ENCODE data around the gene GNAL.

The GNAL gene

DNA sequence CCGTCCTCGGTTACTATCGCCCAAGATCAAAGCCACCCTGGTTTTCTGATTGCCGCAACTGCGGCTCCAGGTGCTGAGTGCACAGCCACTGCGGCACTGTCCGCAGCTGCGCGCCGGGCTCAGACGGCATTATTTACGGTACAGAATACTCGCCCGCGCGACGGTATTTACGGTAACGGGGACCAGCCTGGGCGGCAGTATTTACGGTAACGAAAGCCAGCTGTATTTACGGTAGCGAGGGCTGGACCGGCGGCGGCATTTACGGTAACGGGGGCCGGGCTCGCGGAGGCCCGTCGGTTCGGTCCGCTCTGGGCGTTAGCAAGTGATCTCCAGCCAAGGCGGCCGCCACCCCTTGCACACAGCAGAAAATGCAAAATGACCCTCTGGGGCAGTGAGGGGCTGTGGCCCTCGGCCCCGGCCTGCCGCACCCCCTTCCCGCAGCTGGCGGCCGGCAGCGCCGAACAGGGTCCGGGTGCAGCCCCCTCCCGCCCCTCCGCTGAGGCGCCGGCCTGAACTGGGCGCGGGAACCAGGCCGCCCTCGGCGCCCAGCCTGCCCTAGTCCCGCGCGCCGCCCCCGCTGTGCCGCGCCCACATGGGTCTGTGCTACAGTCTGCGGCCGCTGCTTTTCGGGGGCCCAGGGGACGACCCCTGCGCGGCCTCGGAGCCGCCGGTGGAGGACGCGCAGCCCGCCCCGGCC is at the start of gene GNAL (continued):
- TF ChIP-seq ZNF266 (tag by site-specific recombination; IDR thresholded peaks at IDR 0.05; ENCODE audit: low read depth), result no peak
- no peak for TF ChIP-seq ZNF140 (tag by site-specific recombination; IDR thresholded peaks at IDR 0.05)
- peak; percentile 90 for TF ChIP-seq SP7 (tag by site-specific recombination; IDR thresholded peaks at IDR 0.05)
- peak; percentile 95 for TF ChIP-seq ZNF324 (tag by site-specific recombination; IDR thresholded peaks at IDR 0.05)
- TF ChIP-seq ZNF548 (tag by site-specific recombination; IDR thresholded peaks at IDR 0.05), result peak; percentile 39; the same call in 1 of the 2 replicates
- peak; percentile 8; the same call in 1 of the 2 replicates for TF ChIP-seq GFI1B (tag by site-specific recombination; IDR thresholded peaks at IDR 0.05)
- no peak for TF ChIP-seq ZNF423 (tag by site-specific recombination; IDR thresholded peaks at IDR 0.05)
- no peak; the same call in 1 of the 2 replicates for TF ChIP-seq GLIS2 (tag by site-specific recombination; IDR thresholded peaks at IDR 0.05)
- no peak for TF ChIP-seq ZNF114 (tag by site-specific recombination; IDR thresholded peaks at IDR 0.05)
- TF ChIP-seq WT1 (tag by site-specific recombination; IDR thresholded peaks at IDR 0.05), result no peak
- TF ChIP-seq ZBTB7A (tag by site-specific recombination; IDR thresholded peaks at IDR 0.05; ENCODE audit: low read depth), result peak; percentile 70; the same call in 1 of the 2 replicates
- TF ChIP-seq ZNF121 (tag by site-specific recombination; IDR thresholded peaks at IDR 0.05), result peak; percentile 61; the same call in 1 of the 2 replicates
- TF ChIP-seq MEIS1 (CRISPR knock-in tag; IDR thresholded peaks at IDR 0.05; ENCODE audit: borderline replicate concordance), result no peak
- TF ChIP-seq ZNF677 (tag by site-specific recombination; IDR thresholded peaks at IDR 0.05), result no peak
- TF ChIP-seq ZNF19 (tag by site-specific recombination; IDR thresholded peaks at IDR 0.05; ENCODE audit: low read depth), result no peak
- TF ChIP-seq GLI2 (tag by site-specific recombination; IDR thresholded peaks at IDR 0.05; ENCODE audit: borderline replicate concordance, low read depth), result no peak
- no peak for TF ChIP-seq RBAK (tag by site-specific recombination; IDR thresholded peaks at IDR 0.05)
- TF ChIP-seq ZNF585B (tag by site-specific recombination; IDR thresholded peaks at IDR 0.05), result 0 out of 2 replicates have a peak, but pooled peaks have one; percentile 31
- no peak for TF ChIP-seq AEBP2 (tag by site-specific recombination; IDR thresholded peaks at IDR 0.05; ENCODE audit: borderline replicate concordance)
- peak; percentile 22; the same call in 1 of the 2 replicates for TF ChIP-seq ZNF10 (tag by site-specific recombination; IDR thresholded peaks at IDR 0.05)
- no peak for TF ChIP-seq ZNF341 (tag by site-specific recombination; IDR thresholded peaks at IDR 0.05; ENCODE audit: low read depth)
- no peak for TF ChIP-seq ZNF837 (tag by site-specific recombination; IDR thresholded peaks at IDR 0.05)
- TF ChIP-seq ZBTB17 (tag by site-specific recombination; IDR thresholded peaks at IDR 0.05), result peak; percentile 43
- no peak for TF ChIP-seq ZNF214 (tag by site-specific recombination; IDR thresholded peaks at IDR 0.05; ENCODE audit: borderline replicate concordance)
- TF ChIP-seq, protein P1, sequence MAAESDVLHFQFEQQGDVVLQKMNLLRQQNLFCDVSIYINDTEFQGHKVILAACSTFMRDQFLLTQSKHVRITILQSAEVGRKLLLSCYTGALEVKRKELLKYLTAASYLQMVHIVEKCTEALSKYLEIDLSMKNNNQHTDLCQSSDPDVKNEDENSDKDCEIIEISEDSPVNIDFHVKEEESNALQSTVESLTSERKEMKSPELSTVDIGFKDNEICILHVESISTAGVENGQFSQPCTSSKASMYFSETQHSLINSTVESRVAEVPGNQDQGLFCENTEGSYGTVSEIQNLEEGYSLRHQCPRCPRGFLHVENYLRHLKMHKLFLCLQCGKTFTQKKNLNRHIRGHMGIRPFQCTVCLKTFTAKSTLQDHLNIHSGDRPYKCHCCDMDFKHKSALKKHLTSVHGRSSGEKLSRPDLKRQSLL (tag by site-specific recombination; IDR thresholded peaks at IDR 0.05), result no peak
- no peak for TF ChIP-seq ZNF571 (tag by site-specific recombination; IDR thresholded peaks at IDR 0.05)
- TF ChIP-seq, protein P2, sequence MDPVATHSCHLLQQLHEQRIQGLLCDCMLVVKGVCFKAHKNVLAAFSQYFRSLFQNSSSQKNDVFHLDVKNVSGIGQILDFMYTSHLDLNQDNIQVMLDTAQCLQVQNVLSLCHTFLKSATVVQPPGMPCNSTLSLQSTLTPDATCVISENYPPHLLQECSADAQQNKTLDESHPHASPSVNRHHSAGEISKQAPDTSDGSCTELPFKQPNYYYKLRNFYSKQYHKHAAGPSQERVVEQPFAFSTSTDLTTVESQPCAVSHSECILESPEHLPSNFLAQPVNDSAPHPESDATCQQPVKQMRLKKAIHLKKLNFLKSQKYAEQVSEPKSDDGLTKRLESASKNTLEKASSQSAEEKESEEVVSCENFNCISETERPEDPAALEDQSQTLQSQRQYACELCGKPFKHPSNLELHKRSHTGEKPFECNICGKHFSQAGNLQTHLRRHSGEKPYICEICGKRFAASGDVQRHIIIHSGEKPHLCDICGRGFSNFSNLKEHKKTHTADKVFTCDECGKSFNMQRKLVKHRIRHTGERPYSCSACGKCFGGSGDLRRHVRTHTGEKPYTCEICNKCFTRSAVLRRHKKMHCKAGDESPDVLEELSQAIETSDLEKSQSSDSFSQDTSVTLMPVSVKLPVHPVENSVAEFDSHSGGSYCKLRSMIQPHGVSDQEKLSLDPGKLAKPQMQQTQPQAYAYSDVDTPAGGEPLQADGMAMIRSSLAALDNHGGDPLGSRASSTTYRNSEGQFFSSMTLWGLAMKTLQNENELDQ (tag by site-specific recombination; IDR thresholded peaks at IDR 0.05; ENCODE audit: low read depth), result no peak
- 0 out of 2 replicates have a peak, but pooled peaks have one; percentile 28 for TF ChIP-seq ZBTB1 (tag by site-specific recombination; IDR thresholded peaks at IDR 0.05)
- peak; percentile 77; the same call in 1 of the 2 replicates for TF ChIP-seq GLI4 (tag by site-specific recombination; IDR thresholded peaks at IDR 0.05)
- TF ChIP-seq, protein P3, sequence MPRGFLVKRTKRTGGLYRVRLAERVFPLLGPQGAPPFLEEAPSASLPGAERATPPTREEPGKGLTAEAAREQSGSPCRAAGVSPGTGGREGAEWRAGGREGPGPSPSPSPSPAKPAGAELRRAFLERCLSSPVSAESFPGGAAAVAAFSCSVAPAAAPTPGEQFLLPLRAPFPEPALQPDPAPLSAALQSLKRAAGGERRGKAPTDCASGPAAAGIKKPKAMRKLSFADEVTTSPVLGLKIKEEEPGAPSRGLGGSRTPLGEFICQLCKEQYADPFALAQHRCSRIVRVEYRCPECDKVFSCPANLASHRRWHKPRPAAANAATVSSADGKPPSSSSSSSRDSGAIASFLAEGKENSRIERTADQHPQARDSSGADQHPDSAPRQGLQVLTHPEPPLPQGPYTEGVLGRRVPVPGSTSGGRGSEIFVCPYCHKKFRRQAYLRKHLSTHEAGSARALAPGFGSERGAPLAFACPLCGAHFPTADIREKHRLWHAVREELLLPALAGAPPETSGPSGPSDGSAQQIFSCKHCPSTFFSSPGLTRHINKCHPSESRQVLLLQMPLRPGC (tag by site-specific recombination; IDR thresholded peaks at IDR 0.05), result peak; percentile 66
- peak; percentile 97 for TF ChIP-seq KLF16 (tag by site-specific recombination; IDR thresholded peaks at IDR 0.05)
- TF ChIP-seq ZNF473 (tag by site-specific recombination; IDR thresholded peaks at IDR 0.05), result no peak
- peak; percentile 94 for TF ChIP-seq ZNF777 (tag by site-specific recombination; IDR thresholded peaks at IDR 0.05; ENCODE audit: borderline replicate concordance)
- no peak for TF ChIP-seq ZNF830 (tag by site-specific recombination; IDR thresholded peaks at IDR 0.05; ENCODE audit: low read depth)
- TF ChIP-seq HOXC10 (CRISPR knock-in tag; IDR thresholded peaks at IDR 0.05), result no peak

Measured in HEK293 (cell line).